GM18858 (cell line): ENCODE data around the gene CHML.

Experiments used
- ATAC-seq: cut with Tn5 transposase; IDR thresholded peaks from one replicate; pipeline ENCODE4 v1.9.1; 2021; ENCODE audit not compliant: unreplicated experiment

Gene CHML

DNA sequence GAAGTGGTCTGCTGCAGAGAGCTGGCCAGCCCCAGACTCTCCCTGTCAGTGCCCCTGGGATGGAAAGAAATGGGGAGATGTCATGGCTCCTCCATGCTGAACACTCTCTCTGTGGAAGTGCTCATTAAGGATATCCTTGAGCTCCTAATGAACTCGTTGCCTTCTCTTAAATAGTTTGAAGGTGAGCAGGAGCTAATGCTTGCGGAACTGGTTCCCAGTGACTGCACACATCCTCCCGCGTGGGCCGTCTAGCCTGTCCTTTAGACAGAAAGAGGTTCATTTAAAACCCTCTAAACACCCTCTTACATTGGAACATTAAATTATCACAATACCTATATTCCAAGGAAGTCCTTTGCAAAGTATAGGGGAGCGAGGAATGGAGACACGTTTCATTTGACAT is 6.0 kb upstream of the CHML start:
- ATAC-seq, result no peak

GRCh38 chr1:241645199-241645598 is 5.0 kb upstream of the CHML start:
- ATAC-seq, result no peak

DNA sequence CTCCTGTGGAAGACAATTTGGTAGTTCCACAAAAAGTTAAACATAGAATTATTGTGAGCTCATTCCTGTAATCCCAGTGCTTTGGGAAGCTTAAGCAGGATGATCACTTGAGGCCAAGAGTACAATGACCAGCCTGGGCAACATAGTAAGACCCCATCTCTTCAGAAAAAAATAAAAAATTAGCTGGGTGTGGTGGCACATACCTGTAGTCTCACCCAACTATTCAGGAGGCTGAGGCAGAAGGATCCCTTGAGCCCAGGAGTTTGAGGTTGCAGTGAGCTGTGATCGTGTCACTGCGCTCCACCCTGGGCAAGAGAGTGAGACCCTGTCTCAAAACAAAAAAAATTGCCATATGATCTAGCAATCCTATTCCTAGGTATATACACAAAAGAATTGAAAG is 4.1 kb upstream of the CHML start:
- ATAC-seq, result no peak

DNA sequence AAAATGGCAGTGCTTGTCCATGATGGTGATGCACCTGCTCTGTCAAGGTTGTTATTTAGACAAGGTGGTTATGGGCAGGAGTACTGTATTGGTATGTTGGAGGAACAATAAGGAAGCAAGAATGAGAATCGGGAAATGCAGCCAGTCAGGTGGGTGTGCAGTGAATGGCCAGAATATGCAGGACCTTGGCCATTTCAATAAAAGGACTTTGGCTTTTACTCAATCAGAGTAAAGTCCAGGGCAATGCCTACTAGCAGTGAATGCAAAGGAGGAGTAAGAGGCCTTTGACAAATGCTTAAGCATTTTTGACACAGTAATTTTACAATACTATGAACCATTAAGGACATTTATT is 2.4 kb upstream of the CHML start:
- no peak for ATAC-seq

- ATAC-seq, result no peak
Observed at GRCh38 chr1:241641773-241642592, 1.8 kb upstream of the CHML start.

GRCh38 chr1:241640867-241641622 is 876 bp upstream of the CHML start:
- ATAC-seq, result no peak

- ATAC-seq, result peak; percentile 43
Observed at GRCh38 chr1:241639623-241640148, 483 bp downstream of the CHML start.

DNA sequence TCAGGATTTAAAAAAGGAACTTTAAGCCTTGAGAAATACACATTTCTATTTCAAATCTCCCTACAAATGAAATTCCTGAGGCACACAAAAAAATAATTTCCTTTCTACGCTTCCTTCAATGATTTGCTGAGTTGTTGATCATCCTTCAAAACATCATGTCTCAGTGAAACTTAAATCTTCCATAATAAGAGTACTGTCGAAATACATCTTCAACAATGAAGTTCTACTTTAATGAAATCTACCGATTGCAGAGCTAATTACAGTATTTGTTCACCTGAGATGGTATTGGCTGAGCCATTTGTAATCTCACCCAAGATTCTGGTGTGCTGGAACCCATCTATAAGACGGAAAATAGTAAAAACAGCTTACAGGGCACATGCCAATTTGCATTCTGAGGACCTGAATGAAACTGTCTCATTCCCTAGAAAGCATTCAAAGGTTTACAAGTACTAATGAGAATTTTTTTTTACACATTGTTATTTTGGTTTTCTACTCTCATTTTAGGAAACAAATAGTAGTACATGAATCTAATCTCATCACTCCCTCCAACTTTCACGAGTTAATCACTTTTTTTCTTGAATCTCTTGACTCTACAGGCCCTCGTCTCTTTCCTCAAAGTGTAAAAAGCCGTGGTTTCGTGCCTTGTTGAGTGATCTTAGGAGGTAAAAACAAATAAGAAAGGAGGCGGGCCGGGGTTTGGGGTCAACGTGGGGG is 1.1 kb downstream of the CHML start:
- ATAC-seq, result no peak

DNA sequence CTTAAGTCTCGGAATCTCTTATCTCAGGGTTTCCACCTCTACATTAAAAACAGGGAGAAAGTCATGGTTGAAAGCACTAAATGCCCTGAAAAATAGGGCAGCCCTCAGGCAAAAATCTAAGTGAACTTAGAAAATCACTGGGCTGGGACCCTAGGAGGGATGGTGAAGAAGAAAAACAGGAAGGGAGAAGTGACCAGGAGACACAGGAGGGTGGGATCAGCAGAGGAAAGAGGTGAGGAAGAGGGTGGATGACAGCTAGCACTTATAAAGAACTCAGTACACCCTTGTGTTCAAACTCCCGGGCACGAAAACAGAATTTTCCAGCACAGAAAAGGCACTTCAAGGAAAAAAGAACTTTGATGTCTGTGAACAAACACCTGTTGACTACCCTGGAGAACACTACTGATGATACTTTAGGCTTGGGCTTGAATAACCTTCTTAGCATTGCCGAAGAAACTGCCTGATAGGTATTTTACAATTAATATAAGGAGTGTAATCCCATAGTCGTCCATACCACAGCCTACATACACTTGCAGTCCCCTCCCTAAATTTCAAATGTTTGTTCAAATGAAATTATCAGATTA is 2.0 kb downstream of the CHML start:
- no peak for ATAC-seq

DNA sequence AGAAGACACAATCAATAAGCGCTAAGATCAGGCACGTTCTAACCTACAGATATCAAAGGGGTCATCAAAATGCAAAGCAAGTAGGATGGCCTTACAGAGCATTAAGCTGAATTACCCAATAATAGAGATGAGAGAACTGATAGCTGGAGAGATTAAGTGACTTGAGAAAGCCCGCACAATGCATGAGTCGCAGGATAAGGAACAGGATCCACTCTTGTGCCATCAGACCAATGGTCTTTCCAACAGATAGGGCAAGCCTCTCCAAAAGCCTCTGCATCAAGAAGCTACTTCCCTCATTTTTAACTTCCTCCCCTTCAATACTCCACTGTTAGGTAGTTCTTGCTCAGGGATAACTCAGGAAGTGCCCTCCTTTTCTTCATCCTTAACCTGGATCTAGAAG is 2.6 kb downstream of the CHML start:
- ATAC-seq, result no peak

DNA sequence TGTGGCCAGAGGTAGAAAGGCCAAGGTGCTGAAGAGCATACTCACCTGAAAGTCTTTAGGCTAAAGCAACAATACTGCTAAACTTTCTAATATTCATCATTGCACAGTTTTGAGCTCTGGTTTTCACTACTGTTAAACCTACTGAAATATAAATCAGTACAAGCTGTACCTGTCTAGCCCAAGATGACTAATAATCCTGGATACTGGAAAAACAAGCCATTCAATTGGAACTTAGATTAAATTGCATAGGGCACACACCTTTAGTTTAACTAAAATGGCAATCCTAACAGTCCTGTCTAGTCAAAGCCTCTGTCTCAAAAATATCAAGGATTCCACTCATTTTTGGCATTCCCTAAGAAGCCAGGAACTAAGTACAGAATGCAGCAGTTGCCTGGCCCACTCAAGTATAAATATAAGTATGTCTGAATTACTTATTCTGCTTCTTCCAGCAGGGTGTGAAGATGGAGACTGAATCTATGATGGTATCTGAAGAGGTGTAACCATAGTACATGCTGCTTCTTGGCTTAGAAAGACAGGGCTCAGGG is 3.1 kb downstream of the CHML start:
- no peak for ATAC-seq

GRCh38 chr1:241636291-241636690 is 3.9 kb downstream of the CHML start:
- no peak for ATAC-seq

DNA sequence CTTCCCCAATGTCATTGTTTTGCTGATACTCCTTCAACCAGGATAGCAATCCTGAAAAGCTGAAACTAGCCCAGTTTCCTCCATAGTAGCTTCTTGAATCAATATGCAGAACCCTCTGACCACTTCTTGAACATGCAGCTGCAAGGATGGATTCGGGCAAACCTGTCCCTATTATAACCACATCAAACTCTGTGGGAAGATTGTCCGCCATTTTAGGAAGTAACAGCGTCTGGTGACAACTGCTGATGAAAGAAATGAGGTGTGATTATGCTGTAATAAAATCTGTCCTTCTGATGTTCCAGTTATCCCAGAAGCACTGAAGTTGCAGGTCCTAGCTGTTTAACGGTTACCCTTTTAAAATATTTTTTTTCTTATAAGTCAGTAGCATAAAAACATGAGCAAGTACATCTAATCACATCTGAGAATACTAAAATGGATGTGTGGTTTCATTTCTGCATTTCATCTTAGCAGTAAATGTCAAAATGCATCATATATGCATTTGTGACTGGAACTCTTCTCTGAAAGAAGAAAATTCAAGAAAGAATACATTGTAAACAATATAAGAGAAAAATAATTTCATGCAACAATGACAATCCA is 4.5 kb downstream of the CHML start:
- ATAC-seq, result peak; percentile 24

DNA sequence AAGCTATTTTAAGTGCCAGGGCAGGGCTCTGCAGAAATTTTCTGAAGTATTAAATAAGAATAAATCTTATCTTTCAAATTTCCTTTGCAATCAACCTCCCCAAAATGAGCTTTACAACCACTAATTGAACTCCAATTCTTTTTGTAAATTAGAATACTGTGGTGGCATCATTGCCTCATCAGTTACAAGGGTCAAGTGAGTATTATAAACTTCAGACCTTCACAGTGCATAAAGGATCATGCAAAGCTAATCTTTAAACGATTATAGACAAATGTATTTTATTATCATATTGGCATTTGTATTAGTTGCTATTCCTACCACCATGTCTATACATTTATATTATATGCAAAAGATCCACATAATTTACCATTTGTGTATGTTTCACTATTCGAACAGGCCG is 7.2 kb downstream of the CHML start:
- ATAC-seq, result no peak

GRCh38 chr1:241631674-241632073 is 8.5 kb downstream of the CHML start:
- no peak for ATAC-seq

DNA sequence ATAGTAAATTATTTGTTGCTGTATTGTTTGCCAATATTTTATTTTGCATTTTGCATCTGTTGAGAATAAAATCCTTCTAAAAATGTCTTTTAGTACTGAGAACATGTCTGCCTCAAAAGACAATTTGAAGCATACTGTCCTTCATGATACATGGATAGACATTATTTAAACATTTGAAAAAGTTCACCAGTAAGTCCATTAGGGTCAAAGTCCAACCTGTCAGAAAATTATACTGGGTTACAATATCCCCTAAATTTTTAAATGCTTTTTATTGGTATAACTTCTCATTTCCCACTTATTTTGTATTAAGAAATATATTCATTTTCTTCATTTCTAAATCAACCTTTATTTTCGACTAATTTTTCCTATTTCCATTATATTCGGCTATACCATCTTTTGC is 9.3 kb downstream of the CHML start:
- ATAC-seq, result no peak

GRCh38 chr1:241630476-241630875 is 9.7 kb downstream of the CHML start:
- no peak for ATAC-seq

DNA sequence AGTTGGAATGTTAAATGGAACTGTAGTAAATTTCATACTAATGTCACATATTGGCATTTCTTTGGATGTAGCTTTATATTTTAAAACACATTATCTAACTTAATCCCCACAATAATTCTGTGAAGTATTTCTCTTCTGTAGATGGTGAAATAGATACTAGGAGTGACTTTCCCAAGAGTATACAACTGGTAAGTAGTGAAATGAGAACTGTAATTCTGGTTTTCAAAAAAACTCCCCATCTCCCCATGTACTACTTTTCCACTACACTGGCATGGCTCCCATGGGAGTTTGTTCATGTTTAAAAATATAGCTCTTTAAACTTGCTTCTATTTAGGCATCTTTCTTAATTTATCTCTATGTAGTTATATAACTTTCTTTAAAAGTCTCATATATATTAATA is 10.2 kb downstream of the CHML start:
- no peak for ATAC-seq

DNA sequence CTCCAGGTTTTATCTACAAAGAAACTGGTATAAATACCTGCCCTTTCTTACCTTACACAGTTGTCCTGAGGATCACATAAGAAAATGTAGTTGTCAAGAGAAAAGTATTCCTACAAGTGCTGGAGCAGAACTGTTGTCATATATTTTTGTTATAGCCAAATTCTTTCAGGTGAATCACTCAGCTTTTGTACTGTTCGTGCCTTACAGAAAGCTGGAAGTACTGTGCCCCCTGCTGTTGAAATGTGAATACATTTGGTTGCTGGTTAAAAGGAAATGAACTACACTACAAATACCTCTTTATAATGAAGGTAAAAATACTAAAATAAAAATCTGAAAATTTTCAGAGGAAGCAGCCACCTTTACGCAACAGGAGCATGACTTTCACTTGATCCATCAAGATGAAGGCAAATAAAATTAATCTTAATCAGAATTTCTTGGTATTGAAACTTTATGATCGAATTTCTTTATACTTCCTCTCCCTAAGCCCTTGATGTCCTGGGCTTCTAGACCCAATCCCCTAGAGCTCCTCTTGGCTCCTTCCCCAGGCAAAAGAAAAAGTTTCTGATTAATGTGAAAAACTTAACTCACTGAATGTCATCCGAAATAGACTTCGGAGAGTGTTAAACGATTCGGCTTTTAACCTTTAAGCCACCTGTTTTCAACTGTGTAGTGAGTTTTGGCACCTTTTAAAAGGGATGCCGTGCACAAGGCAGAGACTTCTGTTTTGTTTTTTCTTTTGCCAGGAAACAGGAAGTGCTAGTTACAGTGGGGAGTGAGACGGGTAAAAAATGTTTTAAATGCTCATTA is 12.5 kb downstream of the CHML start:
- peak; percentile 72 for ATAC-seq

GRCh38 chr1:241624935-241625334 is 15.2 kb downstream of the CHML start:
- no peak for ATAC-seq
